VCaP (cell line): ENCODE measurements around the gene TRPC6.
A peak's percentile ranks its signal among the peaks of the same experiment; 100 is the strongest.

Experiments used
- H3K27ac ChIP-seq: fragments of 450-650 bp; 2 replicates; pipeline ENCODE4 v1.5.1; 2017
- TF ChIP-seq, protein P1 (sequence below): fragments of 450-650 bp; conservative IDR thresholded peaks from 2 replicates; pipeline ENCODE4 v1.5.1; 2017; ENCODE audit warnings: mild to moderate bottlenecking, moderate library complexity

TRPC6 gene

DNA sequence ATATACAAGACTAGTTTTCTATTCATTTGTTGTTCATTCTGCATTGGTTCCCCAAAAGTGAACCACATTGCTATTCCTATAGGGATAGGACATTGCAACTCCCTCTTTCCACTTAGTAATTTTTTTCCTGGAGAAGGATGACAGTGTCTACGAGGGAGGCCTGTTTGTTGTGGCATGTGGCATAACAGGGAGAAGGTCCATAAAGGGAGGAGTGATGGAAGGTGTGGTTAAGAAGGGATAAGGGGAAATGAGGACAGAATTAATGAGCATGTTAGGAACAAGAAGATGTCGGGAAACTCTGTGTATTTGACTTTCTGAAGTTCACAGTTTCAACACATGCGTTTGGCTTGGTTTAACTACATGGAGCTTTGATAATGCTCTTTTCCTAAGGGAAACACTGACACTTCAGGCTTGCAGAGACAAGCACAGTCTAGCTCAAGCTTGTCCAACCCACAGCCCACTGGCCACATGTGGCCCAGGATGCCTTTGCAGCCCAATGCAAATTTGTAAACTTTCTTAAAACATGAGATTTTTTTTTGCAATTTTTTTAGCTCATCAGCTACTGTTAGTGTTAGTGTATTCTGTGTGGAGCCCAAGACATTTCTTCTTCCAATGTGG lies 149.7 kb downstream of the TRPC6 start:
- TF ChIP-seq, protein P1, sequence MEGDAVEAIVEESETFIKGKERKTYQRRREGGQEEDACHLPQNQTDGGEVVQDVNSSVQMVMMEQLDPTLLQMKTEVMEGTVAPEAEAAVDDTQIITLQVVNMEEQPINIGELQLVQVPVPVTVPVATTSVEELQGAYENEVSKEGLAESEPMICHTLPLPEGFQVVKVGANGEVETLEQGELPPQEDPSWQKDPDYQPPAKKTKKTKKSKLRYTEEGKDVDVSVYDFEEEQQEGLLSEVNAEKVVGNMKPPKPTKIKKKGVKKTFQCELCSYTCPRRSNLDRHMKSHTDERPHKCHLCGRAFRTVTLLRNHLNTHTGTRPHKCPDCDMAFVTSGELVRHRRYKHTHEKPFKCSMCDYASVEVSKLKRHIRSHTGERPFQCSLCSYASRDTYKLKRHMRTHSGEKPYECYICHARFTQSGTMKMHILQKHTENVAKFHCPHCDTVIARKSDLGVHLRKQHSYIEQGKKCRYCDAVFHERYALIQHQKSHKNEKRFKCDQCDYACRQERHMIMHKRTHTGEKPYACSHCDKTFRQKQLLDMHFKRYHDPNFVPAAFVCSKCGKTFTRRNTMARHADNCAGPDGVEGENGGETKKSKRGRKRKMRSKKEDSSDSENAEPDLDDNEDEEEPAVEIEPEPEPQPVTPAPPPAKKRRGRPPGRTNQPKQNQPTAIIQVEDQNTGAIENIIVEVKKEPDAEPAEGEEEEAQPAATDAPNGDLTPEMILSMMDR = no peak
- no peak overlapping the region for H3K27ac ChIP-seq

DNA sequence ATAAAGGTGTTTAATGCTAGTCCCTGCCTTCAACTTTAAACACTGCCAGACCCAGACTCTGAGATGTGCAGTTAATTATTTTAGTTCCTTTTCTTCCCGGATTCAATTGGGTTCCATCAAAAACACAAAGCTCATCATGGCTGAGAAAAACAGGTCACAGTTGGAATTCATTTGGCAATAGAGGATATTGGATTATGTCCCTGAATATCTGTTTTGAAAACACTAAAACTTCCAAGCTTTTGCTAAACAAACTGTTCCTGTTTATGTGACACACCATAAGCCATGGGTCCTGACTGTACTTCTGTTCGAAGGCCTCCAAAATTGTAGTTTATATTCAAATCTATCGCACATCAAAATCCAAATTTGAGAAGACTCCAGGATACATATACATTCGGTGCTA lies 150.7 kb downstream of the TRPC6 start:
- no peak overlapping the region for H3K27ac ChIP-seq
- TF ChIP-seq, protein P1 = no peak

DNA sequence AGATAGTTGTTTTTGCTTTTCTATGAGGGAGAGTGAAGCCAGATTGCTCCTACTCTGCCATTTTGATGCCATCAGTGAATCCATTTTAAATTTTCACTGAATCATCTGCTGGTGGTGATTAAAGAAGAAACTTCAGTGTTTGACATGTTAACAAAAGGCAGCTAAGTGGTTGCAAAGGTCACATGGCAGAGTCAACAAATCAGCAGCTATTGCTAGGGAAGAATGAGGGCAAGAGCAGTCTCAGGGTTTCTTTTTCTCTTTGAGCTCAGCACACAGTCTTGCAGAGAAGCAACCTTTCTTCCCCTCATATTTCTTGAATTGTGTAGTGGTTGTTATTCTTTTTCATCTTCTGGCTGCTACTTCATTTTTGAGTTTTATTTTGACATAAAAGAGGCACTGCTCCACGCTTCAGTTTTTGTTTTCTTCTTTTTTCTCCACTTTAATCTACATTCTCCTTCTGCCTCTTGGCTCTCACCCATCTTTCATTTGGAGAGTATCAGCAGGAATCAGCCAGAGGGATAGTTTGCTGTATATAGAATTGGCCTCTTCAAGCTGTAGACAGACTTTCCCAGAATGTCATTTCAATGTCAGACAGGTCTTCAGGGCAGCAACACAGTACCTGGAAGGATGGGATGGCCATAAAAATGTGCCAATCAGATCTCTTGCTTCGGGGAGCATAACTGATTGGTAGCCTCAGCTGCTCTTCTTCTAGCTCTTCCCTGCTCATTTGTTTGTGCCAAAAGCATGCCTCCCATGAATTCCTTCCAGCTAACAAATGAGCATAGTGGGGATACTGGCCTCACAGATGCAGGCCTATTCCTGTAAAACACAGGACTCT lies 153.9 kb downstream of the TRPC6 start:
- TF ChIP-seq, protein P1 = no peak
- no peak overlapping the region for H3K27ac ChIP-seq

DNA sequence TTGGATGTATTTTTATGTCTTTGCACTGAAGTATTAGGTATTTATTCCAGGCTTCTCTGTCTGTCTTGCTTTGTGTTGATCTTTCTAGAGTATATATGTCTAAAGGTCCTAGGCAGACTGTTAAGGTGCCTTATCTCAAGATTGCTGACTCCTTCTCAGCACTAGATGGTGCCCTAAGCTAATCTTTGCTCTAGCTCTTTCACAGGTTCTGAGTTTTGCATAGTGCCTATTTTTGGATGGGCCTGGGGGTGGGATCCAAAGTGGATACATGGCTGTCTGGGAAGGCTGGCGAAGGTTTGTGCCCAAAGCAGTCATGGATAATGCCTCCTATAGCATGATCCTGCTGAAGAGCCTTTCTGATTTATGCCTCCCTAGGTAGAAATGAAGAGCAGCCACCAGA lies 154.9 kb downstream of the TRPC6 start:
- no peak overlapping the region for H3K27ac ChIP-seq
- TF ChIP-seq, protein P1 = peak; percentile 55

DNA sequence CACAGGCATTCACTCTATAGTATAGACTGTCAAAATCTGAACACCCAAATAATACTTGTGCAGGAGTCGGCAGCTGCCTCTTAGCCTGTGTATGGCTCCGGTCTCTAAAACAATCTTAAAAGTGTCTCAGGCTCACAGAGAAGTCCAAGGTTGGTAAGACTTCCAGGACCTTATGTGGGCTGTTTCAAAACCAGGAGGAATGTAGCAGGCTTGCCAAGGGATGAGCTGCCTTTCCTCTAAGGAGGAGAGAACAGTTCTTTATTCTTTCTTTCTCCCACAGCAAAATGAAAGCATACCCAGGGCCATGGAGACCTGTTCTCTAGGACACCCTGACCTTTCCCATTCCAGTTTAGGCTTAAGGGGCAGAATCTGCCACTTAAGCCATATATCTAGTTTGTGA lies 176.5 kb downstream of the TRPC6 start:
- H3K27ac ChIP-seq = no peak overlapping the region
- TF ChIP-seq, protein P1 = no peak
